ENCODE measurements around the gene TMC1.

TMC1 gene

DNA sequence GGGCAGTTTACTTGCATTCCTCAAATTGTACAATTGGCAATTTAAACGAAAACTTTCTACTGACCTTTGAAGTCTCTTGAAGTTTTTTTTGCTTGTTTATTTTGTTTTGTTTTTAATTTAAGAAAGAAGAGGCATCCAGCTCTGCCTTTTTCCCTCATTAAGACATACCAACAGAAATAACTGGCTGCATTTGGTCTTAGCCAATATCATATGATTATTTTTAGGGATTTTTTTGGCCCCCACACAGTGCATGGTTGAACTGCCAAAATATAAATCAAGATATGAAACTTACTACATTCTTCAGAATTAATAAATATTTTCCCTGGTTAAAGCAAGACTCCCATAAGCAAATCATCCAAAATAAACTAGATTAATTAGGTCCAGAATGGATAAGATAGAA lies 352.0 kb downstream of the TMC1 start:
- no peak for TF ChIP-seq CTCF (IDR thresholded peaks at IDR 0.05; ENCODE audit: borderline replicate concordance, control extremely low read depth, extremely low read depth, insufficient read depth, missing control alignments)
- DNase-seq (ENCODE audit: low spot score) = no peak
- in situ Hi-C loops (cut with MboI; ENCODE audit: low sequenced_read_pairs, unreplicated experiment) = no loop called here

GRCh38 chr9:72874344-72874743 lies 352.9 kb downstream of the TMC1 start:
- no peak for DNase-seq (ENCODE audit: low spot score)
- in situ Hi-C loops (cut with MboI; ENCODE audit: low sequenced_read_pairs, unreplicated experiment) = no loop called here
- TF ChIP-seq CTCF (IDR thresholded peaks at IDR 0.05; ENCODE audit: borderline replicate concordance, control extremely low read depth, extremely low read depth, insufficient read depth, missing control alignments) = no peak

DNA sequence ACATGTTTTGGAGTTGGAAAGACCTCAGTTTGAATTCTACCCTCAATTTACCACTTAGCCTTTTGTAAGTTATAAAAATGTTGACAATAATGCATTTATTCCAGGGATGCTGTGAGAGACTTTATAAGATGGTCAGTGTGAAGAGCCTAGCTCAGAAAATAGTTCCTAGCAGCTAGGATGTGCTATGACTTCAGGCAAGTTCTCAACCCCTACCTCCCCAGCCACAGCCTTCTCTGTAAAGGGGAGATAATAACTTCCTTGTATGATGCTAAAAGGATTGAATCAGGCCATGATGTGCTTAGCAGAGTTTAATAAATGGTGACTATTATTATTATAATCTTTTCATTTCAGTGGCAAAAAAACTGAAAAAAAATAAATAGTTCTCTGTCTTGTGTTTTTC lies 353.8 kb downstream of the TMC1 start:
- DNase-seq (ENCODE audit: low spot score) = no peak

GRCh38 chr9:72880821-72881220 lies 359.4 kb downstream of the TMC1 start:
- TF ChIP-seq CTCF (IDR thresholded peaks at IDR 0.05; ENCODE audit: borderline replicate concordance, control extremely low read depth, extremely low read depth, insufficient read depth, missing control alignments) = no peak
- DNase-seq (ENCODE audit: low spot score) = no peak
- in situ Hi-C loops (cut with MboI; ENCODE audit: low sequenced_read_pairs, unreplicated experiment) = no loop called here

More for the DNA sequence above, 353.8 kb downstream of the TMC1 start:
- TF ChIP-seq CTCF (IDR thresholded peaks at IDR 0.05; ENCODE audit: borderline replicate concordance, control extremely low read depth, extremely low read depth, insufficient read depth, missing control alignments) = no peak
- in situ Hi-C loops (cut with MboI; ENCODE audit: low sequenced_read_pairs, unreplicated experiment) = no loop called here

- no peak for DNase-seq (ENCODE audit: low spot score)
- no peak for TF ChIP-seq CTCF (IDR thresholded peaks at IDR 0.05; ENCODE audit: borderline replicate concordance, control extremely low read depth, extremely low read depth, insufficient read depth, missing control alignments)
- in situ Hi-C loops (cut with MboI; ENCODE audit: low sequenced_read_pairs, unreplicated experiment) = no loop called here
These were observed 360.8 kb downstream of the TMC1 start for GRCh38 chr9:72882117-72882775.

DNA sequence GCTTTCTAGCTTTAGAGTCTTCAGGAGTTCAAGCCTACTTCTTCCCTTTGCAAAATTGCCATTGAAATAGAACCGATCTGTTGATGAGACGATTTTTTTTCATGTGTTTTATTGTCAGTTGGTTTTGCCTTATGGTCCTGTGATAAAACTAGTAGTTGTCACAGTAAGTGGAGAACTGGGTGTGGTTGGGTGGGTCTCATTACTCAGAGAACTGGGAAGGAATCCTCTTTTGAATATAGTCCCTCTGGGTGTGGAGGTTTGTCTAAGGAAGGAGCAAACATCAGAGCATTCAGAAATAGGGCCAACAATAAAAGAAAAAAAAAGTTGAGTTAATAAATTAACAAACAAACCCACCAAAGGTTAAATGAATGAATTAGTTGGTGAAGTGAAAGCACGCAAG lies 362.5 kb downstream of the TMC1 start:
- in situ Hi-C loops (cut with MboI; ENCODE audit: low sequenced_read_pairs, unreplicated experiment) = no loop called here
- no peak for TF ChIP-seq CTCF (IDR thresholded peaks at IDR 0.05; ENCODE audit: borderline replicate concordance, control extremely low read depth, extremely low read depth, insufficient read depth, missing control alignments)
- DNase-seq (ENCODE audit: low spot score) = no peak

All from GM13976 (cell line).